ENCODE data around the gene AFAP1L1. TPM values are rescaled to one million over a fixed set of nuclear protein-coding genes. Genes with fewer than 3 reads are reported as not detected.

Gene AFAP1L1
- total and polyA plus RNA-seq, 9 of the 15 experiments (the other 6 are each of a cell fraction or from before 2014, with no cell fraction given): 0.01 to 0.12 (median 0.03) TPM; not detected in 4

GRCh38 chr5:149264439-149265067 is 7.1 kb upstream of the AFAP1L1 start:
- ATAC-seq (peak; percentile 95), FAIRE-seq (no peak), DNase-seq (ENCODE audit: extremely low read depth in 1 of 4, low spot score in 3 of 4) (peak; percentile 27 to 42 (median 40))
- Histone ChIP-seq H3K79me2 (ENCODE audit: control insufficient read depth, insufficient read depth, low read length) (no peaks in the 10 kb centered on the region), H3K4me3 (no peak overlapping the region), H4K20me1 (replicated peaks; ENCODE audit: control insufficient read depth, insufficient read depth, low read length) (no peaks in the 10 kb centered on the region), H2AFZ (ENCODE audit: low read depth, low read length) (no peak overlapping the region), H3K36me3 (ENCODE audit: control insufficient read depth, insufficient read depth, low read length) (no peaks in the 10 kb centered on the region), H3K4me2 (ENCODE audit: insufficient read depth, low read length) (no peak overlapping the region), H3K4me1 (replicated peaks in 1 of 2; ENCODE audit: control insufficient read depth in 2 of 2, insufficient read depth in 2 of 2, low read length in 2 of 2) (no peaks in the 10 kb centered on the region; a peak in 1 of 5 replicates), H3K27ac (ENCODE audit: extremely low read depth, low read depth, low read length) (no peak overlapping the region), H3K27me3 (ENCODE audit: control insufficient read depth in 2 of 2, insufficient read depth in 2 of 2, low read length in 2 of 2) (peaks cover 10 to 43% of the 10 kb centered on the region in 2 experiments; a peak in 3 of 5 replicates), H3K9me3 (replicated peaks; ENCODE audit: control insufficient read depth, insufficient read depth, low read depth, low read length) (peaks cover 4% of the 10 kb centered on the region; the same call in 1 of the 2 replicates), H3K9me1 (ENCODE audit: control insufficient read depth, insufficient read depth, low read length) (no peaks in the 10 kb centered on the region), H3K9ac (ENCODE audit: insufficient read depth in 1 of 2, low read depth in 2 of 2, low read length in 2 of 2) (no peak overlapping the region)
- POLR2A ChIA-PET: no interaction called here
- intact Hi-C loops (cut with micrococcal nuclease) (loop anchor here (1.0 to 10.0 kb wide), 4 partner anchors 106 to 310 kb away; partner anchors contain the start of gene ABLIM3), in situ Hi-C loops (cut with MboI) (loop anchor here (5.0 to 25.0 kb wide), 2 partner anchors 527 to 827 kb away; no protein-coding TSS in a partner anchor)
- no TSS peak for BruUV-seq (replicated peaks)
- CTCF ChIA-PET (ENCODE audit: low intra/inter-chr PET ratio): no interaction called here
- 0% methylated on average over 12 of the region's 12 CpGs for whole genome bisulfite sequencing (ENCODE audit: insufficient coverage, low coverage, missing lambda C conversion rate)
- no peak for TF ChIP-seq ZNF444 (CRISPR knock-in tag; IDR thresholded peaks at IDR 0.05)
- no peak for TF ChIP-seq ARID1B (IDR thresholded peaks at IDR 0.05)
- TF ChIP-seq NR2C1 (IDR thresholded peaks at IDR 0.05): no peak
- TF ChIP-seq NR2C1 (tag; IDR thresholded peaks at IDR 0.05): no peak
- 0 out of 2 replicates have a peak, but pooled peaks have one; percentile 29 for TF ChIP-seq MYC (IDR thresholded peaks at IDR 0.05; ENCODE audit: low read depth, low read length)
- TF ChIP-seq MYC (CRISPR knock-in tag; IDR thresholded peaks at IDR 0.05; ENCODE audit: borderline replicate concordance, low read depth): no peak
- no peak for TF ChIP-seq ZKSCAN8 (CRISPR knock-in tag; IDR thresholded peaks at IDR 0.05)
- no peak for TF ChIP-seq HSF4 (CRISPR knock-in tag; IDR thresholded peaks at IDR 0.05; ENCODE audit: borderline replicate concordance)
- TF ChIP-seq RAD21 (CRISPR knock-in tag; conservative IDR thresholded peaks at IDR 0.05 in 1 of 2, IDR thresholded peaks at IDR 0.05 in 1 of 2): peak; percentile 60 to 79
- TF ChIP-seq REST (IDR thresholded peaks at IDR 0.05; ENCODE audit: borderline replicate concordance): peak; percentile 19; the same call in 1 of the 2 replicates
- TF ChIP-seq REST (CRISPR knock-in tag; IDR thresholded peaks at IDR 0.05; ENCODE audit: low read depth): no peak
- no peak for TF ChIP-seq TFAP4 (CRISPR knock-in tag; IDR thresholded peaks at IDR 0.05; ENCODE audit: borderline replicate concordance)
- TF ChIP-seq ZNF408 (CRISPR knock-in tag; IDR thresholded peaks at IDR 0.05; ENCODE audit: low read depth): no peak

All from K562 (cell line).